GM23248 (cell line): ENCODE data around the gene TRAF3IP3. TPM values are rescaled to one million over a fixed set of nuclear protein-coding genes. Genes with fewer than 3 reads are reported as not detected.

Source experiments
- DNase-seq: peaks from one replicate; pipeline ENCODE4 v3.0.0-alpha.2; 2015
- H2AFZ ChIP-seq: fragments of 200-600 bp; sonication (generic); 2 replicates; pipeline ENCODE4 v1.6.1; 2016; ENCODE audit warnings: antibody characterized with exemption
- H3F3A ChIP-seq: fragments of 200-600 bp; sonication (generic); 2 replicates; pipeline ENCODE4 v1.6.1; 2016; ENCODE audit warnings: mild to moderate bottlenecking, antibody characterized with exemption, mixed run types; ENCODE audit not compliant: insufficient read depth
- H3K27ac ChIP-seq: fragments of 200-600 bp; sonication (generic); 2 replicates; pipeline ENCODE4 v1.5.1; 2016; ENCODE audit warnings: mild to moderate bottlenecking
- H3K27me3 ChIP-seq: fragments of 200-600 bp; sonication (generic); replicated peaks from 2 replicates; pipeline ENCODE4 v1.6.1; 2016; ENCODE audit warnings: mild to moderate bottlenecking; ENCODE audit not compliant: insufficient read depth
- H3K36me3 ChIP-seq: fragments of 200-600 bp; sonication (generic); 2 replicates; pipeline ENCODE4 v1.6.1; 2016; ENCODE audit warnings: low read depth, mild to moderate bottlenecking
- H3K4me1 ChIP-seq: fragments of 200-600 bp; sonication (generic); 2 replicates; pipeline ENCODE4 v1.6.1; 2016; ENCODE audit warnings: mild to moderate bottlenecking; ENCODE audit not compliant: insufficient read depth
- H3K4me2 ChIP-seq: fragments of 200-600 bp; sonication (generic); one replicate; pipeline ENCODE4 v1.6.1; 2016; ENCODE audit warnings: mild to moderate bottlenecking; ENCODE audit not compliant: unreplicated experiment
- H3K4me3 ChIP-seq: fragments of 200-600 bp; sonication (generic); 2 replicates; pipeline ENCODE4 v1.5.1; 2016; ENCODE audit warnings: mild to moderate bottlenecking
- H3K79me2 ChIP-seq: fragments of 200-600 bp; sonication (generic); 2 replicates; pipeline ENCODE4 v1.6.1; 2016; ENCODE audit warnings: mild to moderate bottlenecking; ENCODE audit not compliant: insufficient read depth
- H3K9ac ChIP-seq: fragments of 200-600 bp; sonication (generic); 2 replicates; pipeline ENCODE4 v1.6.1; 2016; ENCODE audit warnings: mild to moderate bottlenecking
- H3K9me2 ChIP-seq: fragments of 200-600 bp; sonication (generic); 2 replicates; pipeline ENCODE4 v1.6.1; 2016; ENCODE audit warnings: mixed run types, mild to moderate bottlenecking, moderate library complexity; ENCODE audit not compliant: insufficient read depth
- H3K9me3 ChIP-seq: fragments of 200-600 bp; sonication (generic); one replicate; pipeline ENCODE4 v1.6.1; 2017; ENCODE audit warnings: low read depth
- H4K20me1 ChIP-seq: fragments of 200-600 bp; sonication (generic); 2 replicates; pipeline ENCODE4 v1.6.0; 2016; ENCODE audit not compliant: insufficient read depth
- EZH2 ChIP-seq: fragments of 200-600 bp; sonication (generic); IDR thresholded peaks from 2 replicates; pipeline ENCODE4 v1.6.1; 2018; ENCODE audit warnings: antibody characterized with exemption, mild to moderate bottlenecking; ENCODE audit not compliant: insufficient read depth, poor library complexity, severe bottlenecking
- EZH2phosphoT487 ChIP-seq: fragments of 200-600 bp; sonication (generic); IDR thresholded peaks from 2 replicates; pipeline ENCODE4 v1.6.1; 2018; ENCODE audit warnings: antibody characterized with exemption, moderate library complexity, mild to moderate bottlenecking, low read depth; ENCODE audit not compliant: insufficient read depth
- WGBS, 2 experiments: methylation state at CpG; one replicate each; pipeline ENCODE4 v1.1.6; 2015 to 2017; ENCODE audit warnings: low lambda C conversion rate in 2 of 2, low coverage in 1 of 2; ENCODE audit errors: missing lambda C conversion rate in 2 of 2; 5-methylcytosine and 5-hydroxymethylcytosine counted together
- in situ Hi-C: fragments of 300-500 bp; cut with MboI; formaldehyde crosslinking; loops from 2 replicates; pipeline ENCODE4 v1.15.0; 2020
- polyA plus RNA-seq: library from polyadenylated mRNA; unstranded; fragments of >200 nt; fragmentation: Nextera tagmentation; extraction: Ambion mirVana; gene quantifications from 2 replicates; pipeline ENCODE4 v1.2.1, GENCODE V29; 2016
- total RNA-seq: library from RNA; depleted of rRNA; stranded (reverse); fragments of >200 nt; shearing (Covaris generic); gene quantifications from 2 replicates; pipeline ENCODE4 v1.2.3, GENCODE V29; 2014

The TRAF3IP3 gene
- total and polyA plus RNA-seq, 2 experiments from 2014 or later: not detected

GRCh38 chr1:209723756-209724693, 31.8 kb upstream of the TRAF3IP3 start:
- Histone ChIP-seq H3K36me3 (no peaks in the 10 kb centered on the region), H3F3A (no peaks in the 10 kb centered on the region), H3K9me2 (no peaks in the 10 kb centered on the region), H3K4me1 (no peaks in the 10 kb centered on the region), H3K4me3 (no peak overlapping the region), H3K27ac (no peak overlapping the region), H3K79me2 (no peaks in the 10 kb centered on the region), H3K9ac (no peak overlapping the region), H3K4me2 (no peak overlapping the region), H3K27me3 (no peaks in the 10 kb centered on the region), H4K20me1 (no peaks in the 10 kb centered on the region), H3K9me3 (no peaks in the 10 kb centered on the region), H2AFZ (no peak overlapping the region)
- WGBS, 2 experiments: 25 to 29% methylated on average over 3 of the region's 3 CpGs
- in situ Hi-C loops: no loop called here
- DNase-seq: no peak
- no peak for TF ChIP-seq EZH2phosphoT487
- no peak for TF ChIP-seq EZH2

- WGBS, 2 experiments: 42 to 46% methylated on average over 2 of the region's 2 CpGs
- H3K9me2 ChIP-seq: no peaks in the 10 kb centered on the region
- H4K20me1 ChIP-seq: no peaks in the 10 kb centered on the region
- H2AFZ ChIP-seq: no peak overlapping the region
- no peaks in the 10 kb centered on the region for H3K4me1 ChIP-seq
- H3K27ac ChIP-seq: no peak overlapping the region
- DNase-seq: no peak
- in situ Hi-C loops: no loop called here
- no peak overlapping the region for H3K4me3 ChIP-seq
- H3K79me2 ChIP-seq: no peaks in the 10 kb centered on the region
- H3K9ac ChIP-seq: no peak overlapping the region
- H3K27me3 ChIP-seq: no peaks in the 10 kb centered on the region
- H3K4me2 ChIP-seq: no peak overlapping the region
- H3K9me3 ChIP-seq: no peaks in the 10 kb centered on the region
- no peaks in the 10 kb centered on the region for H3F3A ChIP-seq
- no peak for TF ChIP-seq EZH2
- TF ChIP-seq EZH2phosphoT487: no peak
- H3K36me3 ChIP-seq: no peaks in the 10 kb centered on the region
Observed at GRCh38 chr1:209727286-209727685, 28.6 kb upstream of the TRAF3IP3 start.

- Histone ChIP-seq H2AFZ (no peak overlapping the region), H3K27ac (no peak overlapping the region), H3K4me1 (no peaks in the 10 kb centered on the region; the same call in 1 of the 2 replicates), H3K4me3 (no peak overlapping the region), H3F3A (no peaks in the 10 kb centered on the region), H3K9me2 (no peaks in the 10 kb centered on the region), H3K9me3 (no peaks in the 10 kb centered on the region), H3K36me3 (no peaks in the 10 kb centered on the region), H3K9ac (no peak overlapping the region), H4K20me1 (no peaks in the 10 kb centered on the region), H3K27me3 (no peaks in the 10 kb centered on the region), H3K79me2 (no peaks in the 10 kb centered on the region), H3K4me2 (no peak overlapping the region)
- WGBS, 2 experiments: 72% methylated on average over 3 of the region's 3 CpGs
- TF ChIP-seq EZH2 (no peak), EZH2phosphoT487 (no peak)
- no peak for DNase-seq
- in situ Hi-C loops: no loop called here
Observed at GRCh38 chr1:209727785-209728184, 28.1 kb upstream of the TRAF3IP3 start.

- no peaks in the 10 kb centered on the region for H3K27me3 ChIP-seq
- no peak for DNase-seq
Observed at GRCh38 chr1:209728466-209728865, 27.4 kb upstream of the TRAF3IP3 start.

More at GRCh38 chr1:209728466-209728865, 27.4 kb upstream of the TRAF3IP3 start:
- Histone ChIP-seq H3K79me2 (no peaks in the 10 kb centered on the region), H3K4me3 (no peak overlapping the region), H3K4me1 (peaks cover 6% of the 10 kb centered on the region), H3K4me2 (no peak overlapping the region), H3K27ac (no peak overlapping the region), H3K9ac (no peak overlapping the region), H3F3A (0 out of 2 replicates have a peak, but pooled peaks cover 6% of the 10 kb centered on the region), H3K36me3 (no peaks in the 10 kb centered on the region), H3K9me2 (no peaks in the 10 kb centered on the region), H2AFZ (no peak overlapping the region), H4K20me1 (no peaks in the 10 kb centered on the region), H3K9me3 (no peaks in the 10 kb centered on the region)
- in situ Hi-C loops: no loop called here
- no peak for TF ChIP-seq EZH2
- TF ChIP-seq EZH2phosphoT487: no peak
- WGBS, 2 experiments: 0 to 9% methylated on average over 1 of the region's 1 CpG
